Measurements from ENCODE around the gene STX2. TPM values are rescaled to one million over a fixed set of nuclear protein-coding genes. Genes with fewer than 3 reads are reported as not detected.

STX2 gene
- total RNA-seq, 1 donor from 2014 or later, result 17.4 TPM

- Mint-ChIP-seq H3K27me3 (ENCODE audit: unreplicated experiment) (peaks cover 4% of the 10 kb centered on the region), H3K27ac (ENCODE audit: unreplicated experiment) (no peak overlapping the region), H3K36me3 (ENCODE audit: low read depth, unreplicated experiment) (peaks cover 6% of the 10 kb centered on the region), H3K4me1 (ENCODE audit: unreplicated experiment) (peaks cover 6% of the 10 kb centered on the region), H3K4me3 (ENCODE audit: unreplicated experiment) (no peak overlapping the region), H3K9me3 (ENCODE audit: unreplicated experiment) (no peaks in the 10 kb centered on the region)
- TF ChIP-seq CTCF (IDR thresholded peaks at IDR 0.05; ENCODE audit: unreplicated experiment), result no peak
- no peak for DNase-seq (ENCODE audit: low spot score)
These were observed 4.0 kb downstream of the STX2 start for GRCh38 chr12:130835011-130835410.

GRCh38 chr12:130832561-130833209, 6.4 kb downstream of the STX2 start:
- Mint-ChIP-seq H3K4me1 (ENCODE audit: unreplicated experiment) (no peaks in the 10 kb centered on the region), H3K4me3 (ENCODE audit: unreplicated experiment) (no peak overlapping the region), H3K36me3 (ENCODE audit: low read depth, unreplicated experiment) (no peaks in the 10 kb centered on the region), H3K27ac (ENCODE audit: unreplicated experiment) (no peak overlapping the region), H3K27me3 (ENCODE audit: unreplicated experiment) (no peaks in the 10 kb centered on the region), H3K9me3 (ENCODE audit: unreplicated experiment) (no peaks in the 10 kb centered on the region)
- DNase-seq (ENCODE audit: low spot score), result no peak
- TF ChIP-seq CTCF (IDR thresholded peaks at IDR 0.05; ENCODE audit: unreplicated experiment), result no peak

GRCh38 chr12:130831876-130832405, 7.1 kb downstream of the STX2 start:
- peaks cover 1% of the 10 kb centered on the region for H3K27me3 Mint-ChIP-seq (ENCODE audit: unreplicated experiment)
- TF ChIP-seq CTCF (IDR thresholded peaks at IDR 0.05; ENCODE audit: unreplicated experiment), result no peak
- no peak overlapping the region for H3K4me3 Mint-ChIP-seq (ENCODE audit: unreplicated experiment)
- H3K27ac Mint-ChIP-seq (ENCODE audit: unreplicated experiment), result no peak overlapping the region
- H3K4me1 Mint-ChIP-seq (ENCODE audit: unreplicated experiment), result no peaks in the 10 kb centered on the region
- no peaks in the 10 kb centered on the region for H3K36me3 Mint-ChIP-seq (ENCODE audit: low read depth, unreplicated experiment)
- DNase-seq (ENCODE audit: low spot score), result no peak
- no peaks in the 10 kb centered on the region for H3K9me3 Mint-ChIP-seq (ENCODE audit: unreplicated experiment)

- Mint-ChIP-seq H3K27me3 (ENCODE audit: unreplicated experiment) (peaks cover 1% of the 10 kb centered on the region), H3K4me3 (ENCODE audit: unreplicated experiment) (no peak overlapping the region), H3K9me3 (ENCODE audit: unreplicated experiment) (no peaks in the 10 kb centered on the region), H3K4me1 (ENCODE audit: unreplicated experiment) (no peaks in the 10 kb centered on the region), H3K36me3 (ENCODE audit: low read depth, unreplicated experiment) (no peaks in the 10 kb centered on the region), H3K27ac (ENCODE audit: unreplicated experiment) (no peak overlapping the region)
- TF ChIP-seq CTCF (IDR thresholded peaks at IDR 0.05; ENCODE audit: unreplicated experiment), result no peak
- no peak for DNase-seq (ENCODE audit: low spot score)
These were observed 7.8 kb downstream of the STX2 start for GRCh38 chr12:130831246-130831645.

GRCh38 chr12:130830246-130830551, 8.9 kb downstream of the STX2 start:
- Mint-ChIP-seq H3K4me3 (ENCODE audit: unreplicated experiment) (no peak overlapping the region), H3K36me3 (ENCODE audit: low read depth, unreplicated experiment) (no peaks in the 10 kb centered on the region), H3K27ac (ENCODE audit: unreplicated experiment) (no peak overlapping the region), H3K4me1 (ENCODE audit: unreplicated experiment) (no peaks in the 10 kb centered on the region), H3K9me3 (ENCODE audit: unreplicated experiment) (no peaks in the 10 kb centered on the region), H3K27me3 (ENCODE audit: unreplicated experiment) (peaks cover 1% of the 10 kb centered on the region)
- no peak for DNase-seq (ENCODE audit: low spot score)
- no peak for TF ChIP-seq CTCF (IDR thresholded peaks at IDR 0.05; ENCODE audit: unreplicated experiment)
